ENCODE measurements around the gene MTERF2.

The MTERF2 gene

DNA sequence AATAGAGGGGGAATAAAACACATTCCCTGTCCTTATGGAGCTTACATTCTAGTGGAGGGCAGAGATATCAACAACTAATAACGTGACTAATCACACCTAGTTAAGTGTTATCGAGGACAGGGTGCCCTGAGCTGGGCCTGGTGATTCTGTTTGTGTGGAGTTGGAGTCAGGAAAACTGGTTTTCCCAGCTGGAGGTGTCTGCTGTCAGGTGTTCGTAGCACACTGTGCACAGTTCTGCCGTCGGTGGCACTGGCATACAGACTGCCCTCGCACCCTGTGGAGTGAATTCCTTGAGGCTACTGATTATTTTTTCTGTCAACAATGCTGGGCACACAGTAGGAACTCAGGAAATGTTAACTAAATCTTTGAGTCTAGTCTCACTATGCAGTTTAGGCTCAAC is 900 bp upstream of the MTERF2 start:
- DNase-seq (ENCODE audit: low read depth) = no peak

DNA sequence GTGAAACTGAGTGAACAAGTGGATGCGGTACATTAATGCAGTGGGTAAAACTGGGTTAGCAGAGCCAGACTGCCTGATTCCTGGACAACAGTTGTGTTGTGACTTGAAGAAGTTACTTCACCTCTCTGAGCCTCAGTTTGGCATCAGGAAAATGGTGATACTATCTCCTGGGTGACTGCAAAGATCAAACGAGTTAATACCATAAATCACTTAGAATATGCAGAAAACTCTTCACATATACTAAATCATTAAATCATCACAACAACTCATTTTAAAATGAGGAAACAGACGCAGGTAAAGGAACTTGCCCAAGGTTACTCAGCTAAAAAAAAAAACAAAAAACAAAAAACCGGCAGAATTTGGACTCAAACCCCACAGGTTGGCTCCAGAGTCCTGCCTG is 811 bp downstream of the MTERF2 start:
- no peak for DNase-seq (ENCODE audit: low read depth)

DNA sequence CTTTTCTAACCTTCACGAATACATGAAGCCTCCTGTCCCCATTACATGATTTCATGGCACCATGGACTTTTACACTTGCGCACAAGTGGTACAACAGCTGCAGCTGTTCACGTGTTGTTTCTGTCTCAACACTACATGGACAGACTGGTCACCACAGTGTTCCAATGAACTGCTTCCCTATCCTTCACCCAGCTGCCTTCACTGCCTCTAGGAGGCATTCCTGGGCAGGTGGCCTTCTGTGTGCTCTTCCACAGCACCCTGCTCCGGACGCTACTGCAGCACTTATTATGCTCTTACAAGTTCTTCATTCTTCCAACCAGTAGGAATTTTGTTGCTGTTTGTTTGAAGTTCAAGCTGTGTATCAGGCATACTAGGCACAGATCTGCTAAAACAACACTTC is 1.5 kb downstream of the MTERF2 start:
- no peak for DNase-seq (ENCODE audit: low read depth)

DNA sequence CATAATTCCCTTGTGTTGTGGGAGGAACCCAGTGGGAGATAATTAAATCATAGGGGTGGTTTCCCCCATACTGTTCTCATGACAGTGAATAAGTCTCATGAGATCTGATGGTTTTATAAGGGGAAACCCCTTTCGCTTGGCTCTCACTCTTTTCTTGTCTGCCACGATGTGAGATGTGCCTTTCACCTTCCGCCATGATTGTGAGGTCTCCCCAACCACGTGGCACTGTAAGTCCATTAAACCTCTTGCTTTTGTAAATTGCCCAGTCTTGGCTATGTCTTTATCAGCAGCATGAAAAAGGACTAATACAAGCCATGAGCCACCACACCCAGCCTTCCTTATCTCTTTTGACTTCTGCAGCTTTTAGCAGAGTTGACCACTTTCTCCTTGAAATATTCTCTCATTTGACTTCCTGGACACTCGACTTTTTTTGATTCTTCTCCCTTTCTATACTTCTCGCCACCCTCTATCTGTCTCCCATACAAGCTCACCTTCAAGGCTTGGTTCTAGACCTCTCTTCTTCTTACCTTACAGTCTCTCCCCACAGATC is 2.3 kb downstream of the MTERF2 start:
- no peak for DNase-seq (ENCODE audit: low read depth)

- no peak for DNase-seq (ENCODE audit: low read depth)
These were observed 4.7 kb downstream of the MTERF2 start for GRCh38 chr12:106982229-106982628.

DNA sequence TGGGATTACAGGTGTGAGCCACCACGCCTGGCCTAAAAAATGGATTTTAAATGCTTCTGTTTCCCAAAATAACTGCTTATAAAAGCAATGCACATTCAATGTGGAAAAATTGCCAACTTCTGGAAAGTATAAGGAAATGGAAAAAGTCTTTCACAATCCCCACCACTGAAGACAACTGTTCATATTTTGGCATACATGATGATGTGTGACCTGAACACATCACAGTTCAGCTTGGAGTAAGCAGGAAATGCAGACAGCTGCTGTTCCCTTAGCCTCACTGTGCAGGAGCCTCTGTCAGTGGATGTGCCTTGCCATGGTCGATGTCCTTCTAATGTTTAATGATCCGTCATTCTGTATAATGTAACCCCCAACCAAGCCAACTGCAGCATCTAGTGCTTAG is 5.2 kb downstream of the MTERF2 start:
- DNase-seq (ENCODE audit: low read depth) = no peak

DNA sequence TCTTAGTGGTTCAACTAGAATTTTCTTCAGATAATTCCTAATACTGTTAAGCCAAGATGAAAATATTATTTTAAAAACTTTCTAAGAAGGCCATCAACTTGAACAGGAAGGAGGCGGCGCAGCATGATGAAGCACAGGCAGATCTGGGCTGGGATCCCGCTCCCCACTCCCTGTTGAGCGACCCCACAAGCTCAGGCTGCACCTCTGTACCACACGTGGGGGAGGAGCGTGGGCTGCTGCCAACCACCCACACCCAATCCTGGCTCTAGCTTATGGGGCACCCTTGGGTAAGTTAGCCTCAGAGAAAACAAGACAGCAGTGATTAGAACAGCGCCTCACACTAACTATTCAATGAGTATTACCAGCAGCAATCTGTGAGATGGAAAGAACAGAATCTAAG is 6.0 kb downstream of the MTERF2 start:
- DNase-seq (ENCODE audit: low read depth) = no peak

DNA sequence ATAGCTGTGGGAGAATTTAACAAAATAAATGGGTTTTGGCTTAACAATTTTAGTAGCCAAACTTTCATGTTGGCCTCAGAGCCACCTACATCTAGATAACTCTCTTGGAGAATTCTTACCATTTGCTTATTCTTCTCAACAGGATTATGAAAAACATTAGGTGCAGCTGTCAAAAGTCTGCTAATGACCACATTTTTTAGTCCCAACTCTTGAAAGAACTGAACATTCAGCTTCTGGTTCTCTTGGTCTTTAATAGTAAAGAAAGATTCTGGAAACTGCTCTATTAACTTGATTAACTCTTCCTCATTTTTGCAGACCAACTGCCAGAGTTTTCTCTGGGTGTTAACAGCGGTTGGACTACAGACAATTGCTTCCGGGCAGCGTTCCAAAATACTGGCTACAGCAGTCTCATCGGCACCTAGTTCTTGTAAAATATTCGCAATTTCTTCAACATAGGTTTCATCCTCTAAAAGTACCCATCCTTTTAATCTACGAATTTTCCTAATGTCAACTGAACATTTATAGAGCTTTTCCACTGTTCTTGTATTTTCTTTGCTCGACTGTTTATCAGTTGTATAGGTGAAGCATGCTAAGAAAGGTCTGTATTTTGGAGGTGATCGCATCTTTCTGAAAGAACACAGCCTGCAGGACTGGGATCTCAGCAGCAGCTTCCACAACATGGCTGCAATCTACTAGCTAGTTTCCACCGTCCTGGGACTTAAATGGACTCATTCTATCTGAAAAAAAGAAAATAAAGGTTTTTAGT is 8.7 kb downstream of the MTERF2 start:
- no peak for DNase-seq (ENCODE audit: low read depth)

DNA sequence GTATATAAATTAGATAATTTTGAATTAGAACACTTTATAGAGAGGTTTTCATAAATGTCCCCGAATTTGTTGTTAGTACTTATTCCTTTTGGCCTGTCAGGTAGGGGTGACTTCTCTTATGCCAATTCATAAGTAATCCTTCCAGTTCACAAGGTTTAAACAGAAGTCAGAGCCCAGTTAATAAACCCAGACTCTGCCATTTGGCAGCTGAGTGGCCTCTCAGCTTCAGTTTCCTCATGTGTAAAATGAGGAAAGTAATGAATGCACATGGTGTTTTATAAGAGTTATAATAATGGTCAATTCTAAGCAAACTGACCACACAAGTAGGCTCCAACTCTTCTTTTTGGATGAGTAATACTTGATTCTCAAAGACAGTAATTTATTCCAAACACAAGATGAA is 10.3 kb downstream of the MTERF2 start:
- DNase-seq (ENCODE audit: low read depth) = no peak

GRCh38 chr12:106975993-106976658 is 10.8 kb downstream of the MTERF2 start:
- DNase-seq (ENCODE audit: low read depth) = no peak

DNA sequence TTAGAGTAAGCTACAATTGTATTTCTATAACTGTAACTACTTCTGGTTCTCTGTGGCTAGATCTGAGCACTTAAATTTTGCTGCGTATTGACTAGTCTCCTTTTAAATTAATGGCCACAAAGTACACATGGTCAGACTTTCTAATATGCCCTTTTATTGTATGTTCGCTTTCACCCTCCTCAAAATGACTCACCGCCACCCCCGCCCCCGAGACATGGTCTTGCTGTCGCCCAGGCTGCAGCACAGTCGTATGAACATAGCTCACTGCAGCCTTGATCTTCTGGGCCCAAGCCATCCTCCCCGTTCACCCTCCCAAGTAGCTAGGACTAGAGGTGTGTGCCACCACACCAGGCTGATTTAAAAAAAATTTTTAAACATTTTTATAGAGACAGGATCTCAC is 11.8 kb downstream of the MTERF2 start:
- DNase-seq (ENCODE audit: low read depth) = no peak

DNA sequence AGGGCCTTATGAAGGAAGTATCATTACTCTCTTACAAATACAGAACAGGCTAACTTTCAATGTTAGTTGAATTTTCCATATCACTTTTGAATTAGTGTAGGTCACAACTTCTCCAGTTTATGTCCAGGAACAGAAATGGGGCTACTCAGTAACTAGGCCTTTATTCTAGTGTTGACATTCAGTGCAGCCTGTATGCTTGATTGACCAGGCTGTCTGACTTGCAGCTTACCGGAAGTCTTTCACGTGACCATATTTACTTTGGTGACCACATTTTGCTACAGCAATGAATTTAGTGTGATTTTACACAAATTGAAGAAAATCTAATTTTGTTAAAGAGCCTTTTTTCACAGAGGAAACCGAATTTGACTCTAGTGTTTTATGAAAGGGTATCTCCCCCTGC is 12.4 kb downstream of the MTERF2 start:
- DNase-seq (ENCODE audit: low read depth) = no peak

DNA sequence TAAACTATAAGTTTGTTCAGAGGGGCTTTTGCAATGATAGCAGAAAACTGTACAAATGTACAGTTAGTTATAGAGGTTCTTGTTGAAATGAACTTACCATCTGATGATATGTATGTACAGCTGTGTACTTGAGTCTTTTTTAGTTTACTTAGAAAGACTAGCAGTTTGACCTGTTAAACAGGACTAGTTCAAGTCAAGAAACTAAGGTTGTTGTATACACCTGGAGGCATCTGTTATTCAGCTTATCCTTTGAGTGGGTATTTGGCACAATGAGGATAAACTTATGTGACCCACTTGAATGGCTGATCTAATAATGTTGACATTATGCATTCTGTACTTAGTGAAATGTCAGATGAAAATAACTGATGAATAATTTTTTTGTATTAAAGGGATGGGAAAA is 13.4 kb downstream of the MTERF2 start:
- DNase-seq (ENCODE audit: low read depth) = no peak

GRCh38 chr12:106971065-106971464 is 15.9 kb downstream of the MTERF2 start:
- DNase-seq (ENCODE audit: low read depth) = no peak

- no peak for DNase-seq (ENCODE audit: low read depth)
These were observed 22.4 kb downstream of the MTERF2 start for GRCh38 chr12:106964526-106964925.

GRCh38 chr12:106962286-106962685 is 24.7 kb downstream of the MTERF2 start:
- DNase-seq (ENCODE audit: low read depth) = no peak

DNA sequence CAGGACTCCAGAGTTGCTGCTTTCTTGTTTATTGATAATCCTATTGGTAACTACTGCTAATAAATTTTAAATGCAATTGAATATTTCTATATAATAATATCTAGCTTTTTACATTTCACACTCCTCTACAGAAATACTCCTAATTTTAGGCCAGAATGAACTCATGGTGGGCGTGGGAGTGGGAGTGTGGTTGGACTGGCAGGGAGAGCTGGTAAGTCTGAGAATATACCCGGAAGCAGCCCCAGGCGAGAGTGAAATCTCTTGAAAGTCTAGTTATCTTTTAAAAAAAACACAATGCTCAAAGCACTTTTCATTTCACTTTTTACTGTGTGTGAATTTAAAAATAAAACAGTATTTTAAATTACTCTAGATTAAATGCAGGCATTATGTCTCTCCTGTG is 26.5 kb downstream of the MTERF2 start:
- no peak for DNase-seq (ENCODE audit: low read depth)

DNA sequence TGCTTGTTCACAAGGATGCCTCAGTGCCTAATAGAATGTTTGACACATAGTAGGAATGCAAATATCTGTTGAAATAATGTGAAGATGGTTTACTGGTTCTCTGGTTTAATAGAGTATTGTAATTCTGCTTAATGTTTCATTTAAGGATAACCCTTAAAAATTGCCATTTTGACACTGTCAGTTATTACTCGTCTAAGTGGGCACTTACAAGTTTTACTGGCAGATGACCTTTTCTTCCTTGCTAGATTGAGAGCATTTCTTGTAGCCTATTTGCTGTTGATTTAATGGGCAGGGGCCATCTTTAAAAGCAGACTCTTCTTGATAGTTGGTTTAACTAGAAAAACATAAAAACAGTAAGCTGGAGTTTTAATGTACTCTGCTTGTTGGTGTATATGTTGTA is 29.4 kb downstream of the MTERF2 start:
- DNase-seq (ENCODE audit: low read depth) = no peak

DNA sequence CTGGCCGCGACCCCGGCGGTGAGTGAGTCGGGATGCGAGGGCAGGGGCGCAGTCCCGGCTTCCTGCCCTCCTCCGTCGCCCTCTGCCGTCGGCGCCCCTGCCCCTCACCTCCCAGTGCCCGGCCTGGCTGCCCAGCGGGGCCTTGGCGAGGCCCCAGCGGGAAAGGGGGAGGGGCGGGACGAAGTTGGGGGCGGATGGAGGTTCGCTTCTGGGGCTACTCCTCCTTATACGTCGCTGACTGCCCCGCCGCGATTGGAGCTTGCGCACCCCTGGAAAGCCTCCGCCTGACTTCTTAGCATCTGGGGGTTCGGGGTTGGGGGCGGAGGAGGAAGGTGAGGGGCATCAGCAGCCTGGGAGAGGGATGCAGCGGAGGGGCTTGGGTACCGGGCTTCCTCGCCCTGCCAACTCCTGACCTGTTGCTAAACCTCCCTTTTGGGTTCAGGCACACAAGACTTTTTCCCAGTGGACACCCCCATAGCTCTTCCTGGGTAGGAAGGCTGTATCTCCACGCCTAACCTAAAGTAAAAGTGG is 30.8 kb downstream of the MTERF2 start:
- no peak for DNase-seq (ENCODE audit: low read depth)

DNA sequence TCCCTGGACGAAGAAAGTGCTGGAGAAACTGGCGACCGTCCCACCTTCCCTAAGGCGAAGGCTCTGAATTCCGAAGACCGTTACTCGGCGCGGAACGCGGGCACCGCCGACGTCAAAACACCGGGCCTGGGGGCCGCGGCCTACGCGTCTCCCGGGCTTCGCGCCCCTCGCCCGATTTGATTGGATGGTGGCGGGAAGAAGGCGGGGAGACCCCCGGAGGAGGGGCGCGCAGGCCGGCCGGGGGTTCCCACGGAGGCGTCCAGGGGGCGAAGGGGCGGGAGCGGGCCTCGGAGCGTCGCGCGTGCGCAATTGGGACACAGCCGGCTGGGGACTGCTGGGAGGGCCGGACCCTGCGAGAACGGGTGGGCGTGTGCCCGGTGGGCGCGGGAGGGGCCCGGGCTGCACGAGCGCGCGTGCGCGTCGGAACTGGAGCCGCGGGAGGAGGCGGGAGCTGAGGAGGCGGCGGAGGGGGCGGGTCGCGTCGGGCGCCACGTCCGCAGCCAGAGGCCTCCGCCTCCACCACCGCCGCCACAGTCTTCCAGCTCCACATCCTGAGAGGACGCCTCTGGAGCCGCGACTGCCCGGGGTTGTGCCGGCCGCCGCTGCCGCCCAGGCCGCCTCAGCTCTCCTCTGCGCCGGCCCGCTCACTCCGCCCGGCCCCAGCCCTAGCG is 31.4 kb downstream of the MTERF2 start, which contains the start of gene TMEM263:
TSS of gene TMEM263 (plus strand) at position 531 of the 671 bp plus-strand sequence. CDS start 11,210 bp downstream, outside the sequence.
- DNase-seq (ENCODE audit: low read depth) = peak; percentile 67

GRCh38 chr12:106954462-106955376 is 32.2 kb downstream of the MTERF2 start:
- no peak for DNase-seq (ENCODE audit: low read depth)

Data from non-pigmented ciliary epithelial cell (primary cell).